SK-N-SH treated with all-trans-retinoic acid at 6 μM for 48 hours (cell line): ENCODE results near the gene EPN3.

Experiments used
- ATAC-seq: fragments of 200-7000 bp; cut with Tn5 transposase; 3 replicates; pipeline ENCODE4 v1.9.1; 2020; ENCODE audit warnings: mild to moderate bottlenecking, moderate library complexity
- ARNTL ChIP-seq: fragments of 450-650 bp; formaldehyde crosslinking; IDR thresholded peaks from 2 replicates; pipeline ENCODE4 v1.5.0; 2020; ENCODE audit warnings: low read depth, mild to moderate bottlenecking, moderate library complexity, borderline replicate concordance
- BACH2 ChIP-seq: fragments of 250-450 bp; sonication (Bioruptor Pico); IDR thresholded peaks from 2 replicates; pipeline ENCODE4 v1.9.0; 2021; ENCODE audit warnings: mild to moderate bottlenecking, borderline replicate concordance
- CREB5 ChIP-seq: fragments of 250-450 bp; sonication (Bioruptor Pico); IDR thresholded peaks from 2 replicates; pipeline ENCODE4 v1.5.1; 2020; ENCODE audit warnings: low read depth, mild to moderate bottlenecking, moderate library complexity
- CSRNP3 ChIP-seq: fragments of 250-450 bp; sonication (Bioruptor Pico); IDR thresholded peaks from 2 replicates; pipeline ENCODE4 v1.5.1; 2021; ENCODE audit warnings: mild to moderate bottlenecking, moderate library complexity
- ESRRG ChIP-seq: fragments of 250-450 bp; sonication (Bioruptor Pico); IDR thresholded peaks from 2 replicates; pipeline ENCODE4 v1.6.1; 2021; ENCODE audit warnings: mild to moderate bottlenecking
- GLIS3 ChIP-seq: fragments of 250-450 bp; sonication (Bioruptor Pico); IDR thresholded peaks from 2 replicates; pipeline ENCODE4 v1.5.0; 2020; ENCODE audit warnings: mild to moderate bottlenecking, moderate library complexity
- ISL1 ChIP-seq: fragments of 250-450 bp; sonication (Bioruptor Pico); IDR thresholded peaks from 2 replicates; pipeline ENCODE4 v2.1.2; 2022; ENCODE audit warnings: mild to moderate bottlenecking, moderate library complexity
- OSR1 ChIP-seq: fragments of 250-450 bp; sonication (Bioruptor Pico); IDR thresholded peaks from 2 replicates; pipeline ENCODE4 v1.8.0; 2022; ENCODE audit warnings: moderate library complexity, mild to moderate bottlenecking, inconsistent platforms
- PATZ1 ChIP-seq: fragments of 250-450 bp; sonication (Bioruptor Pico); IDR thresholded peaks from 2 replicates; pipeline ENCODE4 v1.8.0; 2020; ENCODE audit warnings: mild to moderate bottlenecking, moderate library complexity, borderline replicate concordance
- PPARA ChIP-seq: fragments of 250-450 bp; sonication (Bioruptor Pico); IDR thresholded peaks from 2 replicates; pipeline ENCODE4 v1.5.0; 2020; ENCODE audit warnings: mild to moderate bottlenecking, borderline replicate concordance
- RARB ChIP-seq: fragments of 250-450 bp; sonication (Bioruptor Pico); IDR thresholded peaks from 2 replicates; pipeline ENCODE4 v1.8.0; 2021; ENCODE audit warnings: mild to moderate bottlenecking, moderate library complexity
- SNAI2 ChIP-seq: fragments of 250-450 bp; sonication (Bioruptor Pico); IDR thresholded peaks from 2 replicates; pipeline ENCODE4 v1.5.0; 2020; ENCODE audit warnings: mild to moderate bottlenecking, moderate library complexity
- TCF4 ChIP-seq: fragments of 250-450 bp; sonication (Bioruptor Pico); IDR thresholded peaks from 2 replicates; pipeline ENCODE4 v1.8.0; 2021; ENCODE audit warnings: mild to moderate bottlenecking, moderate library complexity, borderline replicate concordance
- TOX ChIP-seq: fragments of 250-450 bp; sonication (Bioruptor Pico); IDR thresholded peaks from 2 replicates; pipeline ENCODE4 v1.8.0; 2021; ENCODE audit warnings: mild to moderate bottlenecking, moderate library complexity, borderline replicate concordance
- TSHZ2 ChIP-seq: fragments of 250-450 bp; sonication (Bioruptor Pico); IDR thresholded peaks from 2 replicates; pipeline ENCODE4 v1.5.0; 2020; ENCODE audit warnings: mild to moderate bottlenecking, moderate library complexity
- ZC3H10 ChIP-seq: fragments of 250-450 bp; sonication (Bioruptor Pico); IDR thresholded peaks from 2 replicates; pipeline ENCODE4 v1.5.1; 2021; ENCODE audit warnings: mild to moderate bottlenecking, moderate library complexity
- ZFP3 ChIP-seq: fragments of 250-450 bp; sonication (Bioruptor Pico); IDR thresholded peaks from 2 replicates; pipeline ENCODE4 v1.5.0; 2020; ENCODE audit warnings: mild to moderate bottlenecking, moderate library complexity
- ZFP30 ChIP-seq: fragments of 450-650 bp; formaldehyde crosslinking; IDR thresholded peaks from 2 replicates; pipeline ENCODE4 v1.5.0; 2022; ENCODE audit warnings: mild to moderate bottlenecking, moderate library complexity
- ZNF565 ChIP-seq: fragments of 450-650 bp; formaldehyde crosslinking; conservative IDR thresholded peaks from 2 replicates; pipeline ENCODE4 v1.5.0; 2020; ENCODE audit warnings: low read depth, mild to moderate bottlenecking, moderate library complexity
- ZNF70 ChIP-seq: fragments of 450-650 bp; formaldehyde crosslinking; IDR thresholded peaks from 2 replicates; pipeline ENCODE4 v1.5.0; 2020; ENCODE audit warnings: mild to moderate bottlenecking, moderate library complexity
- ZNF8 ChIP-seq: fragments of 450-650 bp; formaldehyde crosslinking; IDR thresholded peaks from 2 replicates; pipeline ENCODE4 v1.5.0; 2020; ENCODE audit warnings: mild to moderate bottlenecking, moderate library complexity

Gene EPN3

GRCh38 chr17:50487213-50488096, 45.1 kb upstream of the EPN3 start:
- no peak for TF ChIP-seq ARNTL (CRISPR knock-in tag)
- TF ChIP-seq ESRRG, result no peak
- TF ChIP-seq RARB, result no peak
- TF ChIP-seq PPARA, result no peak
- no peak for TF ChIP-seq GLIS3 (CRISPR knock-in tag)
- no peak for TF ChIP-seq SNAI2 (CRISPR knock-in tag)
- TF ChIP-seq OSR1, result no peak
- TF ChIP-seq CSRNP3 (CRISPR knock-in tag), result no peak
- no peak for TF ChIP-seq TSHZ2 (CRISPR knock-in tag)
- TF ChIP-seq TOX (CRISPR knock-in tag), result no peak
- no peak for TF ChIP-seq ZFP3 (CRISPR knock-in tag)
- TF ChIP-seq ISL1, result no peak
- TF ChIP-seq BACH2 (CRISPR knock-in tag), result no peak
- TF ChIP-seq ZNF565 (CRISPR knock-in tag), result no peak
- TF ChIP-seq CREB5 (CRISPR knock-in tag), result no peak
- TF ChIP-seq TCF4, result no peak
- no peak for TF ChIP-seq PATZ1
- no peak for TF ChIP-seq ZNF70
- no peak for TF ChIP-seq ZNF8 (CRISPR knock-in tag)
- ATAC-seq, result peak; percentile 64

GRCh38 chr17:50488880-50489279, 43.7 kb upstream of the EPN3 start:
- ATAC-seq, result no peak
- TF ChIP-seq ISL1, result no peak

- ATAC-seq, result no peak
- TF ChIP-seq ISL1, result peak; percentile 44; the same call in 1 of the 2 replicates
- no peak for TF ChIP-seq ZFP30 (CRISPR knock-in tag)
- no peak for TF ChIP-seq CSRNP3 (CRISPR knock-in tag)
- TF ChIP-seq TCF4, result no peak
- no peak for TF ChIP-seq TOX (CRISPR knock-in tag)
- TF ChIP-seq BACH2 (CRISPR knock-in tag), result no peak
- TF ChIP-seq ZNF8 (CRISPR knock-in tag), result no peak
These were observed 41.0 kb upstream of the EPN3 start for GRCh38 chr17:50491505-50491904.

GRCh38 chr17:50492214-50492613, 40.3 kb upstream of the EPN3 start:
- ATAC-seq, result no peak
- no peak for TF ChIP-seq ZNF70
- no peak for TF ChIP-seq ZNF8 (CRISPR knock-in tag)
- no peak for TF ChIP-seq BACH2 (CRISPR knock-in tag)
- TF ChIP-seq ZFP30 (CRISPR knock-in tag), result no peak
- TF ChIP-seq CREB5 (CRISPR knock-in tag), result no peak
- TF ChIP-seq ARNTL (CRISPR knock-in tag), result no peak
- no peak for TF ChIP-seq ZC3H10 (CRISPR knock-in tag)
- no peak for TF ChIP-seq TOX (CRISPR knock-in tag)
- no peak for TF ChIP-seq ZNF565 (CRISPR knock-in tag)
- TF ChIP-seq ISL1, result no peak
- TF ChIP-seq OSR1, result no peak
- TF ChIP-seq CSRNP3 (CRISPR knock-in tag), result no peak
- no peak for TF ChIP-seq GLIS3 (CRISPR knock-in tag)
- TF ChIP-seq PPARA, result no peak
- TF ChIP-seq TCF4, result no peak
